ENCODE data around the gene CD151.

DNA sequence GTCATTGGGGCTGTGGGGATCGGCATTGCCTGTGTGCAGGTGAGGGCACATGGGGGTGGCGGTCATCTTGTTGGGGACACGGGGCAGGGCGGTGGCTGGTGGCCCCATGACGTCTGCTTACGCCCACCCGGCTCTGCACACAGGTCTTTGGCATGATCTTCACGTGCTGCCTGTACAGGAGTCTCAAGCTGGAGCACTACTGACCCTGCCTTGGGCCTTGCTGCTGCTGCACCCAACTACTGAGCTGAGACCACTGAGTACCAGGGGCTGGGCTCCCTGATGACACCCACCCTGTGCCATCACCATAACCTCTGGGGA is 5.2 kb downstream of the CD151 start:
- TF ChIP-seq CTCF (IDR thresholded peaks at IDR 0.05) (no peak), OVOL2 (CRISPR knock-in tag; IDR thresholded peaks at IDR 0.05; ENCODE audit: borderline replicate concordance) (no peak), E2F4 (CRISPR knock-in tag; IDR thresholded peaks at IDR 0.05; ENCODE audit: borderline replicate concordance, low read depth) (no peak), USF2 (CRISPR knock-in tag; IDR thresholded peaks at IDR 0.05) (no peak), CREB1 (CRISPR knock-in tag; IDR thresholded peaks at IDR 0.05) (no peak), JUN (CRISPR knock-in tag; IDR thresholded peaks at IDR 0.05) (no peak), ETV6 (CRISPR knock-in tag; IDR thresholded peaks at IDR 0.05) (no peak), ATF6 (CRISPR knock-in tag; IDR thresholded peaks at IDR 0.05) (no peak), ZNF263 (CRISPR knock-in tag; IDR thresholded peaks at IDR 0.05; ENCODE audit: low read depth) (no peak), ELF4 (CRISPR knock-in tag; IDR thresholded peaks at IDR 0.05; ENCODE audit: low read depth) (no peak)
- TF ChIP-seq, protein P1, sequence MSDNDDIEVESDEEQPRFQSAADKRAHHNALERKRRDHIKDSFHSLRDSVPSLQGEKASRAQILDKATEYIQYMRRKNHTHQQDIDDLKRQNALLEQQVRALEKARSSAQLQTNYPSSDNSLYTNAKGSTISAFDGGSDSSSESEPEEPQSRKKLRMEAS (CRISPR knock-in tag; IDR thresholded peaks at IDR 0.05), result no peak
- TF ChIP-seq, protein P2, sequence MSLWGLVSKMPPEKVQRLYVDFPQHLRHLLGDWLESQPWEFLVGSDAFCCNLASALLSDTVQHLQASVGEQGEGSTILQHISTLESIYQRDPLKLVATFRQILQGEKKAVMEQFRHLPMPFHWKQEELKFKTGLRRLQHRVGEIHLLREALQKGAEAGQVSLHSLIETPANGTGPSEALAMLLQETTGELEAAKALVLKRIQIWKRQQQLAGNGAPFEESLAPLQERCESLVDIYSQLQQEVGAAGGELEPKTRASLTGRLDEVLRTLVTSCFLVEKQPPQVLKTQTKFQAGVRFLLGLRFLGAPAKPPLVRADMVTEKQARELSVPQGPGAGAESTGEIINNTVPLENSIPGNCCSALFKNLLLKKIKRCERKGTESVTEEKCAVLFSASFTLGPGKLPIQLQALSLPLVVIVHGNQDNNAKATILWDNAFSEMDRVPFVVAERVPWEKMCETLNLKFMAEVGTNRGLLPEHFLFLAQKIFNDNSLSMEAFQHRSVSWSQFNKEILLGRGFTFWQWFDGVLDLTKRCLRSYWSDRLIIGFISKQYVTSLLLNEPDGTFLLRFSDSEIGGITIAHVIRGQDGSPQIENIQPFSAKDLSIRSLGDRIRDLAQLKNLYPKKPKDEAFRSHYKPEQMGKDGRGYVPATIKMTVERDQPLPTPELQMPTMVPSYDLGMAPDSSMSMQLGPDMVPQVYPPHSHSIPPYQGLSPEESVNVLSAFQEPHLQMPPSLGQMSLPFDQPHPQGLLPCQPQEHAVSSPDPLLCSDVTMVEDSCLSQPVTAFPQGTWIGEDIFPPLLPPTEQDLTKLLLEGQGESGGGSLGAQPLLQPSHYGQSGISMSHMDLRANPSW (CRISPR knock-in tag; conservative IDR thresholded peaks at IDR 0.05; ENCODE audit: low read depth), result no peak
- TF ChIP-seq, protein P3, sequence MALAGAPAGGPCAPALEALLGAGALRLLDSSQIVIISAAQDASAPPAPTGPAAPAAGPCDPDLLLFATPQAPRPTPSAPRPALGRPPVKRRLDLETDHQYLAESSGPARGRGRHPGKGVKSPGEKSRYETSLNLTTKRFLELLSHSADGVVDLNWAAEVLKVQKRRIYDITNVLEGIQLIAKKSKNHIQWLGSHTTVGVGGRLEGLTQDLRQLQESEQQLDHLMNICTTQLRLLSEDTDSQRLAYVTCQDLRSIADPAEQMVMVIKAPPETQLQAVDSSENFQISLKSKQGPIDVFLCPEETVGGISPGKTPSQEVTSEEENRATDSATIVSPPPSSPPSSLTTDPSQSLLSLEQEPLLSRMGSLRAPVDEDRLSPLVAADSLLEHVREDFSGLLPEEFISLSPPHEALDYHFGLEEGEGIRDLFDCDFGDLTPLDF (CRISPR knock-in tag; IDR thresholded peaks at IDR 0.05), result no peak

Measured in WTC11 (cell line).